Spleen (tissue), 11 donors: ENCODE results near the gene MGAT4B. TPM values are rescaled to one million over a fixed set of nuclear protein-coding genes. Genes with fewer than 3 reads are reported as not detected.

Source experiments
- DNase-seq: peaks from one replicate; pipeline ENCODE4 v3.0.0-alpha.2; 2020
- H3K27ac ChIP-seq, 8 donors: fragments of 200-600 bp; sonication (generic) in 7 of 8; 1 replicate in 4 of 8; 2 replicates in 4 of 8; pipeline versions ENCODE4 v1.5.0 to v1.8.0; 2016 to 2021; ENCODE audit warnings: inconsistent platforms in 4 of 8, mild to moderate bottlenecking in 4 of 8, moderate library complexity in 1 of 8
- H3K27me3 ChIP-seq, 7 donors: fragments of 200-600 bp; sonication (generic) in 6 of 7; replicated peaks in 1 of 7; 1 replicate in 4 of 7; 2 replicates in 3 of 7; pipeline versions ENCODE4 v1.5.0 to v1.8.0; 2016 to 2021; ENCODE audit warnings: inconsistent platforms in 3 of 7, mild to moderate bottlenecking in 1 of 7
- H3K36me3 ChIP-seq, 6 donors: fragments of 200-600 bp; sonication (generic) in 5 of 6; 1 replicate in 4 of 6; 2 replicates in 2 of 6; pipeline versions ENCODE4 v1.5.0 to v1.8.0; 2016 to 2021; ENCODE audit warnings: inconsistent platforms in 2 of 6
- H3K4me1 ChIP-seq, 6 donors: fragments of 200-600 bp; sonication (generic) in 5 of 6; 1 replicate in 3 of 6; 2 replicates in 3 of 6; pipeline versions ENCODE4 v1.5.0 to v1.8.0; 2016 to 2021; ENCODE audit warnings: inconsistent platforms in 3 of 6
- H3K4me3 ChIP-seq, 8 donors: fragments of 200-600 bp; sonication (generic) in 7 of 8; 1 replicate in 4 of 8; 2 replicates in 4 of 8; pipeline versions ENCODE4 v1.5.0 to v1.8.0; 2016 to 2021; ENCODE audit warnings: inconsistent platforms in 4 of 8, mild to moderate bottlenecking in 4 of 8, moderate library complexity in 2 of 8
- H3K9me3 ChIP-seq, 8 donors: fragments of 200-600 bp; sonication (generic) in 7 of 8; 1 replicate in 4 of 8; 2 replicates in 4 of 8; pipeline versions ENCODE4 v1.5.0 to v1.8.0; 2016 to 2021; ENCODE audit warnings: inconsistent platforms in 4 of 8
- CTCF ChIP-seq, 11 experiments: fragments of 200-600 bp in 7 of 11; fragments of 450-650 bp in 4 of 11; sonication (generic) in 4 of 11; IDR thresholded peaks in 8 of 11; conservative IDR thresholded peaks in 3 of 11; 1 replicate in 7 of 11; 2 replicates in 4 of 11; pipeline versions ENCODE4 v1.4.0 to v1.8.0; 2016 to 2021; ENCODE audit warnings: antibody characterized with exemption in 11 of 11, inconsistent platforms in 4 of 11, mild to moderate bottlenecking in 1 of 11
- POLR2A ChIP-seq, 3 donors: fragments of 450-650 bp; IDR thresholded peaks; one replicate each; pipeline ENCODE4 v1.5.1; 2017; ENCODE audit warnings: antibody characterized with exemption in 3 of 3, mild to moderate bottlenecking in 1 of 3
- POLR2AphosphoS5 ChIP-seq, 3 donors: sonication (generic); formaldehyde crosslinking; IDR thresholded peaks; one replicate each; pipeline ENCODE4 v1.5.1; 2017; ENCODE audit warnings: antibody characterized with exemption in 3 of 3
- WGBS, 5 donors: extraction: QIAGEN DNeasy Blood & Tissue Kit in 3 of 5; methylation state at CpG; one replicate each; pipeline versions ENCODE4 v1.1.5 to v1.1.7; 2013 to 2018; 5-methylcytosine and 5-hydroxymethylcytosine counted together
- intact Hi-C: fragments of 100-400 bp; cut with DNase I; formaldehyde crosslinking; loops from one replicate; pipeline ENCODE4 v1.15.0; 2023; ENCODE audit warnings: low total_unique reads
- polyA plus RNA-seq, 3 donors: library from polyadenylated mRNA; stranded (reverse); fragments of 200-250 nt; gene quantifications; one replicate each; pipeline ENCODE4 v1.2.1, GENCODE V29; 2013
- total RNA-seq, 7 donors: library from RNA; depleted of rRNA in 3 of 7; stranded (reverse); fragments of >200 nt in 3 of 7; fragmentation: NEBNext Ultra II Directional in 4 of 7; extraction: Animal tissue kit (Norgen Biotek cat#: 25700) in 4 of 7; gene quantifications; one replicate each; pipeline versions ENCODE4 v1.1.0 to v1.2.1, GENCODE V29; 2016 to 2021
- donor health status: healthy with polysubstance abuse.
- donor health status: DM: no; HTN: no; CAD: no; lungs with moderate emphysema.
- donor health status: DM: no; HTN: no; CAD: no.
- donor health status: Bipolar disorder and iron deficiency.
- donor health status: healthy.
- donor health status: DM: no; HTN: no; CAD: no.
- donor health status: DM: yes; HTN: yes; CAD: no.

Gene MGAT4B
- total and polyA plus RNA-seq, 10 donors: 34.9 to 117 (median 79.2) TPM

GRCh38 chr5:179768326-179769085 is 38.2 kb downstream of the MGAT4B start:
- peaks cover 2 to 86% (median 33%) of the 10 kb centered on the region in 6 donors for H3K4me1 ChIP-seq
- WGBS, 5 donors: 87 to 93% (median 90%) methylated on average over 15 to 18 of the region's 18 CpGs
- no peaks in the 10 kb centered on the region for H3K9me3 ChIP-seq
- TF ChIP-seq POLR2A (IDR thresholded peaks at IDR 0.05): no peak
- no peak for TF ChIP-seq CTCF (IDR thresholded peaks at IDR 0.05 in 8 of 11, conservative IDR thresholded peaks at IDR 0.05 in 3 of 11)
- TF ChIP-seq POLR2AphosphoS5 (IDR thresholded peaks at IDR 0.05): no peak
- DNase-seq: peak; percentile 51
- no peak overlapping the region for H3K27ac ChIP-seq
- peaks cover 2 to 86% (median 74%) of the 10 kb centered on the region in 6 donors for H3K36me3 ChIP-seq
- intact Hi-C loops: no loop called here
- H3K4me3 ChIP-seq: no peak overlapping the region
- H3K27me3 ChIP-seq: no peaks in the 10 kb centered on the region

DNA sequence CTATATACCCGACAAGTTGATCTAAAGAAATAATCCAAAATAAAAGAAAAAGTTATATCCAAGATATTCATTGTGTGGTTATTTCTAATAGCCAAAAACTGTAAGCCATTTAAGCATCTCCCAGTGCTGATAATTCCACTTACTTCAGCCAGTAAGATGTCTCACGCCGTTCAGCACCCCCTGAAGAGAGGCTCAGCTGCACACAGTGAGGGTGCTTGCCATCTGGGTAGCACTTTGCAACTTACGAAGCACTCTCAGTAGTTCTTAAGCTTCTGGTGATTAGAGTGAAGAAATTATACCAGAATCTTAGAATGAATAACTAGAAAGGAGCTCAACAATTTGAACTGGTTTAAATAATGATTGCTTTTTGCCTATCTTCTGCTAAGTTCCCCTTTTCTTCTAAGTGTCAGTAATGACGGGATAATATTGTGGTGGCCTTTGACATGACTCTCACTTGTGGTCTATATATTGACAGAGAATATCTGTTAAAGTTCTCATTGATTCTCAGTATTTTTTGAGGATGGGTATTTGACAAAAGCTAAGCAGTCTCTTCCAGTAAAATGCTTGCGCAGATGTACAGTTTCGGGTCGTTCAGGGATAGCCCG is 39.1 kb downstream of the MGAT4B start:
- intact Hi-C loops: no loop called here
- no peak for TF ChIP-seq CTCF (IDR thresholded peaks at IDR 0.05 in 8 of 11, conservative IDR thresholded peaks at IDR 0.05 in 3 of 11)
- TF ChIP-seq POLR2A (IDR thresholded peaks at IDR 0.05): no peak
- TF ChIP-seq POLR2AphosphoS5 (IDR thresholded peaks at IDR 0.05): no peak
- H3K27me3 ChIP-seq: no peaks in the 10 kb centered on the region
- no peak for DNase-seq
- H3K36me3 ChIP-seq: peaks cover 2 to 77% (median 65%) of the 10 kb centered on the region in 6 donors
- H3K4me1 ChIP-seq: peaks cover 6 to 95% (median 42%) of the 10 kb centered on the region in 6 donors
- 85 to 95% (median 91%) methylated on average over 9 of the region's 9 CpGs for WGBS, 5 donors
- no peak overlapping the region for H3K4me3 ChIP-seq
- no peaks in the 10 kb centered on the region for H3K9me3 ChIP-seq
- H3K27ac ChIP-seq: no peak overlapping the region

DNA sequence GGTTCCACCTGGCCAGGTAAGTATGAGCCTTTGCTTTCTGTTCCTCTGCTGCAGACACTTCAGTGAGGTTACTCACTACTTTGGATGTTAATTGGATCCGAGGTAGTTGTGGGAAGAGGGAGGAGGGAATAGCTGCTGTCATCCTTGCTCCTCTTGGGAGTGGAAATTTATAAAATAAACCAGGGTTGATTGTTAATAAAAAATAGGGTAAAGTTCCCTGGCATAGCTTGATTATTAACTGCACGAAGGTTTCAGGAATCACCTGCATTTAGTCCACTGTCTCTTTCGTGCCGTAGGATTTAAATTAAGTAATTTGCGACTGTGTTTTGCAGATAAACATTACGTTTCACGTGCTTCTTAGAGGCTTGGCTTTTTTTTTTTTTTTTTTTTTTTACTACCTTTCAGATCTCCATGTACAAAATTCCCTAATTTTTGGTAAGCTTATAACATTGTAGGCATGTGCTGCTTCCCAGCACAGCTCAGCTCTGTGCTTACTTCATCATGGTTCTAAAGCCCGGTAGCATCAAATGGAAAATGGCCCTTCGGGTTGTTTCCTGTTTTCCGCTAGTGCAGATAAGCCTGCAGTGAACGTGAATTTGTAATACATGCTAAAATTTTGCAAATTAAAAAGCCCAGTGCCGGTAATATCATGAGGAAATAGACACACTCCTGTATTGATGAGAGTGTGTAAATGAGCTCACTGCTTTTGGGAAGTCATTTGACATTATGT is 39.8 kb downstream of the MGAT4B start:
- intact Hi-C loops: no loop called here
- no peak for DNase-seq
- 54 to 74% (median 56%) methylated on average over 12 of the region's 12 CpGs for WGBS, 5 donors
- no peaks in the 10 kb centered on the region for H3K9me3 ChIP-seq
- no peak overlapping the region for H3K4me3 ChIP-seq
- peaks cover 0 to 70% (median 58%) of the 10 kb centered on the region in 6 donors for H3K36me3 ChIP-seq
- TF ChIP-seq POLR2A (IDR thresholded peaks at IDR 0.05) (no peak), CTCF (IDR thresholded peaks at IDR 0.05 in 8 of 11, conservative IDR thresholded peaks at IDR 0.05 in 3 of 11) (no peak), POLR2AphosphoS5 (IDR thresholded peaks at IDR 0.05) (no peak)
- no peak overlapping the region for H3K27ac ChIP-seq
- peaks cover 12 to 95% (median 47%) of the 10 kb centered on the region in 6 donors for H3K4me1 ChIP-seq
- no peaks in the 10 kb centered on the region for H3K27me3 ChIP-seq
